WTC11 (cell line): Measurements from ENCODE around the gene SLIT3. TPM values are rescaled to one million over a fixed set of nuclear protein-coding genes. Genes with fewer than 3 reads are reported as not detected.

Source experiments
- ATAC-seq: fragments of 200-7000 bp; cut with Tn5 transposase; 2 replicates; pipeline ENCODE4 v1.10.0; 2021; ENCODE audit warnings: mild to moderate bottlenecking, moderate library complexity
- CTCF ChIA-PET: fragments of 300-600 bp; sonication (Branson Sonifier 250); formaldehyde crosslinking; loops from one replicate; lab custom pipeline; 2021; ENCODE audit warnings: antibody characterized with exemption; lab: Charles Lee
- POLR2A ChIA-PET: fragments of 350-600 bp; sonication (Branson Sonifier 250); formaldehyde crosslinking; loops from one replicate; lab custom pipeline; 2021; ENCODE audit warnings: antibody characterized with exemption; lab: Charles Lee
- DNase-seq: peaks from one replicate; pipeline ENCODE4 v3.0.0; 2021; ENCODE audit warnings: low spot score
- H3K27ac Mint-ChIP-seq: 2 replicates; pipeline ENCODE4 v1.8.0; 2021; ENCODE audit warnings: mixed read lengths
- H3K27me3 Mint-ChIP-seq: 2 replicates; pipeline ENCODE4 v1.8.0; 2021; ENCODE audit warnings: low read depth, mild to moderate bottlenecking, moderate library complexity, mixed read lengths
- H3K36me3 Mint-ChIP-seq: 2 replicates; pipeline ENCODE4 v1.8.0; 2021; ENCODE audit warnings: mixed read lengths
- H3K4me1 Mint-ChIP-seq: 2 replicates; pipeline ENCODE4 v1.8.0; 2022; ENCODE audit warnings: mixed read lengths
- H3K4me3 Mint-ChIP-seq: 2 replicates; pipeline ENCODE4 v1.8.0; 2021; ENCODE audit warnings: mild to moderate bottlenecking, moderate library complexity, mixed read lengths
- H3K9me3 Mint-ChIP-seq: 2 replicates; pipeline ENCODE4 v1.8.0; 2021; ENCODE audit warnings: mixed read lengths
- AFF4 ChIP-seq: sonication (generic); formaldehyde crosslinking; IDR thresholded peaks from 2 replicates; pipeline ENCODE4 v1.8.1; 2023; ENCODE audit warnings: mild to moderate bottlenecking, missing genetic modification reagents, borderline replicate concordance
- ARID4B ChIP-seq: sonication (generic); formaldehyde crosslinking; IDR thresholded peaks from 2 replicates; pipeline ENCODE4 v1.8.0; 2023; ENCODE audit warnings: missing genetic modification reagents, mild to moderate bottlenecking, borderline replicate concordance
- CREB1 ChIP-seq: sonication (generic); formaldehyde crosslinking; IDR thresholded peaks from 2 replicates; pipeline ENCODE4 v1.8.0; 2023; ENCODE audit warnings: mild to moderate bottlenecking, missing genetic modification reagents
- ELF4 ChIP-seq: sonication (generic); formaldehyde crosslinking; IDR thresholded peaks from 2 replicates; pipeline ENCODE4 v1.8.1; 2022; ENCODE audit warnings: low read depth, mild to moderate bottlenecking, moderate library complexity, missing genetic modification reagents
- ETV6 ChIP-seq: sonication (generic); formaldehyde crosslinking; IDR thresholded peaks from 2 replicates; pipeline ENCODE4 v1.8.1; 2022; ENCODE audit warnings: mild to moderate bottlenecking, missing genetic modification reagents
- FOXK1 ChIP-seq: sonication (generic); formaldehyde crosslinking; IDR thresholded peaks from 2 replicates; pipeline ENCODE4 v1.8.0; 2022; ENCODE audit warnings: mild to moderate bottlenecking, moderate library complexity, missing genetic modification reagents
- HMGA2 ChIP-seq: fragments of 250-450 bp; sonication (Bioruptor Pico); IDR thresholded peaks from 2 replicates; pipeline ENCODE4 v1.4.0; 2021; ENCODE audit warnings: mild to moderate bottlenecking, moderate library complexity
- JUN ChIP-seq: sonication (generic); formaldehyde crosslinking; IDR thresholded peaks from 2 replicates; pipeline ENCODE4 v1.8.0; 2023; ENCODE audit warnings: mild to moderate bottlenecking, missing genetic modification reagents
- KAT7 ChIP-seq: sonication (generic); formaldehyde crosslinking; IDR thresholded peaks from 2 replicates; pipeline ENCODE4 v1.8.1; 2023; ENCODE audit warnings: missing genetic modification reagents, mild to moderate bottlenecking, borderline replicate concordance
- MYBL2 ChIP-seq: sonication (generic); formaldehyde crosslinking; IDR thresholded peaks from 2 replicates; pipeline ENCODE4 v1.8.1; 2023; ENCODE audit warnings: mild to moderate bottlenecking, moderate library complexity, missing genetic modification reagents
- NFE2L1 ChIP-seq: sonication (generic); formaldehyde crosslinking; IDR thresholded peaks from 2 replicates; pipeline ENCODE4 v1.8.1; 2023; ENCODE audit warnings: missing genetic modification reagents
- NFYB ChIP-seq: sonication (generic); formaldehyde crosslinking; conservative IDR thresholded peaks from 2 replicates; pipeline ENCODE4 v1.8.0; 2022; ENCODE audit warnings: low read depth, missing genetic modification reagents
- NR2C2 ChIP-seq: sonication (generic); formaldehyde crosslinking; IDR thresholded peaks from 2 replicates; pipeline ENCODE4 v1.8.0; 2022; ENCODE audit warnings: mild to moderate bottlenecking, missing genetic modification reagents
- SMAD3 ChIP-seq: sonication (generic); formaldehyde crosslinking; IDR thresholded peaks from 2 replicates; pipeline ENCODE4 v1.8.0; 2022; ENCODE audit warnings: missing genetic modification reagents, mild to moderate bottlenecking, borderline replicate concordance
- TEAD1 ChIP-seq: sonication (generic); formaldehyde crosslinking; IDR thresholded peaks from 2 replicates; pipeline ENCODE4 v1.8.0; 2022; ENCODE audit warnings: mild to moderate bottlenecking, missing genetic modification reagents
- TP53 ChIP-seq: sonication (generic); formaldehyde crosslinking; IDR thresholded peaks from 2 replicates; pipeline ENCODE4 v1.8.1; 2023; ENCODE audit warnings: mild to moderate bottlenecking, missing genetic modification reagents
- ZNF263 ChIP-seq: sonication (generic); formaldehyde crosslinking; IDR thresholded peaks from 2 replicates; pipeline ENCODE4 v1.8.1; 2022; ENCODE audit warnings: low read depth, mild to moderate bottlenecking, moderate library complexity, missing genetic modification reagents
- ZNF317 ChIP-seq: sonication (generic); formaldehyde crosslinking; IDR thresholded peaks from 2 replicates; pipeline ENCODE4 v1.8.1; 2023; ENCODE audit warnings: low read depth, mild to moderate bottlenecking, moderate library complexity, missing genetic modification reagents, borderline replicate concordance
- ZNF396 ChIP-seq: fragments of 250-450 bp; sonication (Bioruptor Pico); IDR thresholded peaks from 2 replicates; pipeline ENCODE4 v1.8.0; 2021; ENCODE audit warnings: mild to moderate bottlenecking, moderate library complexity, borderline replicate concordance
- ZNF532 ChIP-seq: fragments of 250-450 bp; sonication (Bioruptor Pico); IDR thresholded peaks from 2 replicates; pipeline ENCODE4 v1.9.0; 2021; ENCODE audit warnings: mild to moderate bottlenecking, borderline replicate concordance
- total RNA-seq: library from RNA; stranded (reverse); gene quantifications from 3 replicates; pipeline ENCODE4 v1.2.3, GENCODE V29; 2021
- TF ChIP-seq, protein P1 (sequence below): sonication (generic); formaldehyde crosslinking; IDR thresholded peaks from 2 replicates; pipeline ENCODE4 v1.8.1; 2023; ENCODE audit warnings: mild to moderate bottlenecking, moderate library complexity, missing genetic modification reagents
- TF ChIP-seq, protein P2 (sequence below): fragments of 250-450 bp; sonication (Bioruptor Pico); IDR thresholded peaks from 2 replicates; pipeline ENCODE4 v2.1.2; 2022; ENCODE audit warnings: mild to moderate bottlenecking, moderate library complexity

Gene SLIT3
- total RNA-seq, 1 experiment from 2014 or later: 1.9 TPM

DNA sequence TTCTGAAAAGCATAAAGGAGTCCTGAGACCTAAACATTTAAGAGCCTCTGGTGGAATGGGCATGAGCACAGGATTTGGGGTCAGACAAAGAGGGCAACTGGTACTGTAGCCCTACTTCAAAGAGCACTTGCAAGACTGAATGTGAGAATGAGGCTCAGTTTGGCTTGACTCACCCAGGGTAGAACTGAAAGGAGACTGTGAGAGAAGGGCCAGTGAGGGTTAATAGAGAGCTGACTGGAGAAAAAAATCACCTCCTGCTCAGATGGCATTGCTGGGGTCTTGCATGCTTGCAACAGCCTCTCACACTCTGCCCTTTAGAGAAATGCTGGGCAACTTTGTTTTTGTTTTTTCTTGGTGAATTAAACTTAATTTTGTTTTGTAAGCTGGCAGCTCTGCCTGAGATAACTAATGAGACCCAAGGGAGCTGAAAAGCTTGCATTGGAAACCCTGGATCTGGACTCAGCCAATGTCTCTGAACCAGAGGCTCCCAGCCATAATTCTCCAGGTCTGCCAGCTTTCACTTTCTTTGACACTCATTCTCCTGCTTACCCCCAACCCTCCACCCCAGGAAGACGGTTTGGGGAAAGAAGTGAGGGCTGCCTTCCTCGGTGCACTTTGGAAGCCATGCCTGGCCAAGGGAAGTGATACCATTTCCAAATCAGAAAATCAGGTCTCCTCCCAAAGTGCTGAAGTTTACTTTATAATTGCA lies 560.7 kb downstream of the SLIT3 start (continued):
- TF ChIP-seq AFF4 (no peak), CREB1 (no peak), FOXK1 (CRISPR knock-in tag) (no peak), NFE2L1 (CRISPR knock-in tag) (no peak), ZNF263 (CRISPR knock-in tag) (no peak), ZNF317 (CRISPR knock-in tag) (no peak), NR2C2 (no peak), MYBL2 (CRISPR knock-in tag) (no peak), ETV6 (CRISPR knock-in tag) (no peak), JUN (no peak)

DNA sequence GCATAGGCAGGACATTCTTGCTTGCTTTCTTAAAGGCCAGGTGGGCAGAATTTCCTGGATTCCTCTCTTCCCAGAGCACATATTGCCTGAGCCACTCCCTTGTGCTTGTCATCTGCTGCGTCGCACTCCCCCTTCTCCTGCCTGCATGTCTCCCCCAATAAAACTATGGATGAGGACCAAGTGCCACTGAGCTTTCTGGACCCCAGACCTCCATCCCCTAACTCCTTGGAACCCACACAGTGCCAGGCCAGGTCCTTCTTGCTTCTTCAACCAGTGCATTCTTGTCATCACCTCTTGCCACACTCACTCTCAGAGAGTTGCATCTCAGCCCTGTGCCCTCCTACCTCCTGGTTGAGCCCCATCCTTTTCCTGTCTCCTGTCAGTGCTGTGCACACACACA lies 563.9 kb downstream of the SLIT3 start:
- ATAC-seq (no peak), DNase-seq (no peak)
- ChIA-PET POLR2A (no interaction called here), CTCF (interaction anchor here (0.6 to 3.8 kb wide), 2 partner anchors 11 to 25 kb away, joined by 3 to 14 read pairs; no protein-coding TSS in a partner anchor)
- Mint-ChIP-seq H3K9me3 (no peaks in the 10 kb centered on the region), H3K4me1 (no peaks in the 10 kb centered on the region), H3K27ac (no peak overlapping the region), H3K36me3 (no peaks in the 10 kb centered on the region), H3K27me3 (no peaks in the 10 kb centered on the region; the same call in 1 of the 2 replicates), H3K4me3 (no peak overlapping the region)
- TF ChIP-seq, protein P1, sequence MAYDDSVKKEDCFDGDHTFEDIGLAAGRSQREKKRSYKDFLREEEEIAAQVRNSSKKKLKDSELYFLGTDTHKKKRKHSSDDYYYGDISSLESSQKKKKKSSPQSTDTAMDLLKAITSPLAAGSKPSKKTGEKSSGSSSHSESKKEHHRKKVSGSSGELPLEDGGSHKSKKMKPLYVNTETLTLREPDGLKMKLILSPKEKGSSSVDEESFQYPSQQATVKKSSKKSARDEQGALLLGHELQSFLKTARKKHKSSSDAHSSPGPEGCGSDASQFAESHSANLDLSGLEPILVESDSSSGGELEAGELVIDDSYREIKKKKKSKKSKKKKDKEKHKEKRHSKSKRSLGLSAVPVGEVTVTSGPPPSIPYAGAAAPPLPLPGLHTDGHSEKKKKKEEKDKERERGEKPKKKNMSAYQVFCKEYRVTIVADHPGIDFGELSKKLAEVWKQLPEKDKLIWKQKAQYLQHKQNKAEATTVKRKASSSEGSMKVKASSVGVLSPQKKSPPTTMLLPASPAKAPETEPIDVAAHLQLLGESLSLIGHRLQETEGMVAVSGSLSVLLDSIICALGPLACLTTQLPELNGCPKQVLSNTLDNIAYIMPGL (CRISPR knock-in tag): no peak
- TF ChIP-seq NFYB: no peak
- no peak for TF ChIP-seq SMAD3
- TF ChIP-seq KAT7: no peak
- no peak for TF ChIP-seq ELF4
- no peak for TF ChIP-seq ZNF532
- TF ChIP-seq, protein P2, sequence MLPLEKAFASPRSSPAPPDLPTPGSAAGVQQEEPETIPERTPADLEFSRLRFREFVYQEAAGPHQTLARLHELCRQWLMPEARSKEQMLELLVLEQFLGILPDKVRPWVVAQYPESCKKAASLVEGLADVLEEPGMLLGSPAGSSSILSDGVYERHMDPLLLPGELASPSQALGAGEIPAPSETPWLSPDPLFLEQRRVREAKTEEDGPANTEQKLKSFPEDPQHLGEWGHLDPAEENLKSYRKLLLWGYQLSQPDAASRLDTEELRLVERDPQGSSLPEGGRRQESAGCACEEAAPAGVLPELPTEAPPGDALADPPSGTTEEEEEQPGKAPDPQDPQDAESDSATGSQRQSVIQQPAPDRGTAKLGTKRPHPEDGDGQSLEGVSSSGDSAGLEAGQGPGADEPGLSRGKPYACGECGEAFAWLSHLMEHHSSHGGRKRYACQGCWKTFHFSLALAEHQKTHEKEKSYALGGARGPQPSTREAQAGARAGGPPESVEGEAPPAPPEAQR: no peak
- no peak for TF ChIP-seq ARID4B (CRISPR knock-in tag)
- TF ChIP-seq JUN: no peak
- TF ChIP-seq TP53 (CRISPR knock-in tag): no peak
- no peak for TF ChIP-seq HMGA2
- no peak for TF ChIP-seq TEAD1 (CRISPR knock-in tag)
- no peak for TF ChIP-seq ZNF396 (CRISPR knock-in tag)
